SU-DHL-6 (cell line): ENCODE measurements around the gene PEX7.
A peak's percentile ranks its signal among the peaks of the same experiment; 100 is the strongest.

Experiments used
- H2AFZ ChIP-seq: fragments of 200-600 bp; sonication (generic); 2 replicates; pipeline ENCODE4 v1.6.1; 2014; ENCODE audit warnings: low read depth, mild to moderate bottlenecking, moderate library complexity, mixed read lengths, antibody characterized with exemption, low read length; ENCODE audit not compliant: severe bottlenecking
- H3F3A ChIP-seq: fragments of 200-600 bp; shearing (Covaris generic); 2 replicates; pipeline ENCODE4 v1.6.0; 2016; ENCODE audit warnings: antibody characterized with exemption, mild to moderate bottlenecking; ENCODE audit not compliant: insufficient read depth
- H3K27ac ChIP-seq: fragments of 200-600 bp; sonication (generic); 2 replicates; pipeline ENCODE4 v1.5.1; 2016; ENCODE audit warnings: low read depth, mild to moderate bottlenecking, low read length, moderate library complexity, mixed read lengths
- H3K27me3 ChIP-seq: fragments of 200-600 bp; sonication (generic), shearing (Covaris generic); 2 replicates; pipeline ENCODE4 v1.6.0; 2014; ENCODE audit warnings: mild to moderate bottlenecking, low read length
- H3K36me3 ChIP-seq: fragments of 200-600 bp; sonication (generic); 2 replicates; pipeline ENCODE4 v1.6.1; 2014; ENCODE audit warnings: mild to moderate bottlenecking, low read length, mixed read lengths
- H3K4me2 ChIP-seq: fragments of 300-600, 200-600 bp; shearing (Covaris generic), sonication (generic); 2 replicates; pipeline ENCODE4 v1.6.0; 2014; ENCODE audit warnings: low read length, low read depth, mild to moderate bottlenecking; ENCODE audit not compliant: poor library complexity, severe bottlenecking
- H3K4me3 ChIP-seq: fragments of 200-600 bp; sonication (generic); 2 replicates; pipeline ENCODE4 v1.5.1; 2014; ENCODE audit warnings: antibody characterized with exemption, low read length, mild to moderate bottlenecking, mixed read lengths; ENCODE audit not compliant: insufficient read depth, poor library complexity, severe bottlenecking
- H3K79me2 ChIP-seq: fragments of 200-600 bp; sonication (generic); 2 replicates; pipeline ENCODE4 v1.6.1; 2014; ENCODE audit warnings: mild to moderate bottlenecking, low read length, moderate library complexity; ENCODE audit not compliant: insufficient read depth
- H3K9ac ChIP-seq: fragments of 200-600 bp; sonication (generic); 2 replicates; pipeline ENCODE4 v1.7.0; 2014; ENCODE audit warnings: mild to moderate bottlenecking, low read length
- H3K9me2 ChIP-seq: fragments of 200-600 bp; sonication (generic); replicated peaks from 2 replicates; pipeline ENCODE4 v1.6.1; 2014; ENCODE audit warnings: low read length; ENCODE audit not compliant: insufficient read depth
- H3K9me3 ChIP-seq: fragments of 200-600 bp; sonication (generic); 2 replicates; pipeline ENCODE4 v1.6.1; 2014; ENCODE audit warnings: low read length, mixed read lengths; ENCODE audit not compliant: insufficient read depth
- H4K20me1 ChIP-seq: fragments of 200-600 bp; sonication (generic); 2 replicates; pipeline ENCODE4 v1.6.1; 2014; ENCODE audit warnings: low read depth, mild to moderate bottlenecking, antibody characterized with exemption, low read length, moderate library complexity, mixed read lengths
- EZH2phosphoT487 ChIP-seq: fragments of 200-600 bp; sonication (generic), shearing (Covaris generic); conservative IDR thresholded peaks from 2 replicates; pipeline ENCODE4 v1.6.1; 2018; ENCODE audit warnings: mild to moderate bottlenecking, antibody characterized with exemption, low read length, moderate library complexity, mixed read lengths
- TF ChIP-seq, protein P1 (sequence below): fragments of 200-600 bp; sonication (generic); IDR thresholded peaks from one replicate; pipeline ENCODE4 v1.5.1; 2017; ENCODE audit warnings: antibody characterized with exemption, mild to moderate bottlenecking, low read length, moderate library complexity; ENCODE audit not compliant: insufficient read depth, poor library complexity, severe bottlenecking

PEX7 gene

DNA sequence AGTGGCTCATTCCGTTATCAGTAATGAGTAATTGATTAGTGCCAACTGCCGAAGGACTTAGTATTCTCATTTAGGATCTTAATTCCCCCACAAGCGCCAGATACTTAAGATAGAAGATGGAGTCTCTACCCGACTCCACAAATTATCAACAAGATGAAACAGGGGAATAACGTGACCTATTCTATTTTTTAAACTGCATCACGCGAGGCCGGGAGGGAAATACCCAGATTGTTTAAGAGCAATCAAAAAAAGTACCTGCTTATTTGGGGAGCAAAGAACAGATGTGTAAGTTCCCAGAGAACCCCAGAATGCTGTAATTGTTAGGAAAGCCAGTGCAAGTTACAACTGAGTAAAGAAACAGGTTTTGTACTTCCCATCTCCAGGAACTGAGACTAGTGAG is 29.0 kb upstream of the PEX7 start:
- H3K9me2 ChIP-seq = no peaks in the 10 kb centered on the region
- no peaks in the 10 kb centered on the region for H3K36me3 ChIP-seq
- H4K20me1 ChIP-seq = no peaks in the 10 kb centered on the region; the same call in 1 of the 2 replicates
- no peaks in the 10 kb centered on the region for H3K79me2 ChIP-seq
- H3K4me3 ChIP-seq = peak overlapping the region; percentile 74
- peaks cover 13% of the 10 kb centered on the region; the same call in 1 of the 2 replicates for H3F3A ChIP-seq
- H3K9ac ChIP-seq = peak overlapping the region; percentile 73
- no peaks in the 10 kb centered on the region for H3K27me3 ChIP-seq
- no peak overlapping the region for H3K27ac ChIP-seq
- TF ChIP-seq, protein P1, sequence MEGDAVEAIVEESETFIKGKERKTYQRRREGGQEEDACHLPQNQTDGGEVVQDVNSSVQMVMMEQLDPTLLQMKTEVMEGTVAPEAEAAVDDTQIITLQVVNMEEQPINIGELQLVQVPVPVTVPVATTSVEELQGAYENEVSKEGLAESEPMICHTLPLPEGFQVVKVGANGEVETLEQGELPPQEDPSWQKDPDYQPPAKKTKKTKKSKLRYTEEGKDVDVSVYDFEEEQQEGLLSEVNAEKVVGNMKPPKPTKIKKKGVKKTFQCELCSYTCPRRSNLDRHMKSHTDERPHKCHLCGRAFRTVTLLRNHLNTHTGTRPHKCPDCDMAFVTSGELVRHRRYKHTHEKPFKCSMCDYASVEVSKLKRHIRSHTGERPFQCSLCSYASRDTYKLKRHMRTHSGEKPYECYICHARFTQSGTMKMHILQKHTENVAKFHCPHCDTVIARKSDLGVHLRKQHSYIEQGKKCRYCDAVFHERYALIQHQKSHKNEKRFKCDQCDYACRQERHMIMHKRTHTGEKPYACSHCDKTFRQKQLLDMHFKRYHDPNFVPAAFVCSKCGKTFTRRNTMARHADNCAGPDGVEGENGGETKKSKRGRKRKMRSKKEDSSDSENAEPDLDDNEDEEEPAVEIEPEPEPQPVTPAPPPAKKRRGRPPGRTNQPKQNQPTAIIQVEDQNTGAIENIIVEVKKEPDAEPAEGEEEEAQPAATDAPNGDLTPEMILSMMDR = no peak
- H3K4me2 ChIP-seq = peak overlapping the region; percentile 66
- peak overlapping the region; percentile 97 for H2AFZ ChIP-seq
- H3K9me3 ChIP-seq = no peaks in the 10 kb centered on the region

DNA sequence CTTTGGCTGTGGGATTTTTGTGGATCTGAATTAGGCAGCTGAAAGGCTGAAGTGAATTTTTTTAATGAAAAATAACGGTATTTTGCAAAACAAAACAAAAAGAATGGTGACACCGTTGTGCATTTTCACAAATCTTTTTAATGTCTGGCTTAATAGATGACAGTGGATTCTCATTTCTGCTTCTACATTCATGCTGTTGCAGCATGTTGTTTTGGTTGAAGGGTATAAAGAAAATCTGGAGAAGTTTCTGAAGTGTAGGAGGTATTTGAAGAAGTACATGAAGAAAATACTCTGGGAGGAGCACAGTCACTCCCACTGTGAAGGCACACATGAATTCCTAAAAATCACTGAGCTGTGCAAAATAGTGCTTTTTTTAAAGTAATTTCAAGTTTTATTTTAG is 27.0 kb upstream of the PEX7 start:
- H3K79me2 ChIP-seq = no peaks in the 10 kb centered on the region
- no peaks in the 10 kb centered on the region for H3K9me3 ChIP-seq
- no peak for TF ChIP-seq EZH2phosphoT487
- TF ChIP-seq, protein P1 = no peak
- no peaks in the 10 kb centered on the region for H3K9me2 ChIP-seq
- H4K20me1 ChIP-seq = no peaks in the 10 kb centered on the region; the same call in 1 of the 2 replicates
- no peak overlapping the region for H3K4me2 ChIP-seq
- H3K9ac ChIP-seq = no peak overlapping the region
- H3K27me3 ChIP-seq = no peaks in the 10 kb centered on the region
- no peak overlapping the region for H2AFZ ChIP-seq
- H3F3A ChIP-seq = peaks cover 8% of the 10 kb centered on the region; the same call in 1 of the 2 replicates
- no peak overlapping the region for H3K27ac ChIP-seq
- no peak overlapping the region for H3K4me3 ChIP-seq
- no peaks in the 10 kb centered on the region for H3K36me3 ChIP-seq

DNA sequence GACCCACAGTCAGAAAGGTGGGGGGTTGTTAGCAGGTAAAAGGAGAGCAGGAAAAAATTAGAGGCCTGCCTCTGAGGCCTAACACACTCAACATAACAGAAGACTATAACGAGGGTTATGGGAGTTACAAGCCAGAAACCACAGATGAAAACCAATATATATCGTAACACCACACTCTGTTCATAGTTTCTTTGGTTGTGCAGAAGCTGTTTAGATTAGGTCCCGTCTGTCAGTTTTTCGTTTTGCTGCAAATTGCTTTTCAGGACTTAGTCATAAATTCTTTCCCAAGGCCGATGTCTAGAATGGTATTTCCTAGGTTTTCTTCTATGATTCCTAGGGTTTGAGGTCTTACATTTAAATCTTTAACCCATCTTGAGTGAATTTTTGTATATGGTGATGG is 26.4 kb upstream of the PEX7 start:
- H2AFZ ChIP-seq = no peak overlapping the region
- H4K20me1 ChIP-seq = no peaks in the 10 kb centered on the region
- no peaks in the 10 kb centered on the region for H3K9me3 ChIP-seq
- H3K4me3 ChIP-seq = no peak overlapping the region
- no peak overlapping the region for H3K27ac ChIP-seq
- H3K4me2 ChIP-seq = no peak overlapping the region
- peaks cover 2% of the 10 kb centered on the region; the same call in 1 of the 2 replicates for H3F3A ChIP-seq
- no peaks in the 10 kb centered on the region for H3K79me2 ChIP-seq
- TF ChIP-seq, protein P1 = no peak
- TF ChIP-seq EZH2phosphoT487 = no peak
- H3K27me3 ChIP-seq = no peaks in the 10 kb centered on the region
- no peaks in the 10 kb centered on the region for H3K36me3 ChIP-seq
- no peak overlapping the region for H3K9ac ChIP-seq
- H3K9me2 ChIP-seq = no peaks in the 10 kb centered on the region
